ENCODE results near the gene HS6ST2.

- TF ChIP-seq EZH2 (IDR thresholded peaks at IDR 0.05) (no peak), POLR2AphosphoS5 (IDR thresholded peaks at IDR 0.05; ENCODE audit: borderline replicate concordance, low read depth, low read length) (no peak), FOXP2 (optimal IDR thresholded peaks at IDR 0.05; ENCODE audit: control extremely low read depth, extremely low read length, insufficient read depth) (no peak)
These were observed 363.4 kb downstream of the HS6ST2 start for GRCh38 chrX:132594999-132595398.

All from SK-N-MC (cell line).